ENCODE results near the gene VRK1.

VRK1 gene

DNA sequence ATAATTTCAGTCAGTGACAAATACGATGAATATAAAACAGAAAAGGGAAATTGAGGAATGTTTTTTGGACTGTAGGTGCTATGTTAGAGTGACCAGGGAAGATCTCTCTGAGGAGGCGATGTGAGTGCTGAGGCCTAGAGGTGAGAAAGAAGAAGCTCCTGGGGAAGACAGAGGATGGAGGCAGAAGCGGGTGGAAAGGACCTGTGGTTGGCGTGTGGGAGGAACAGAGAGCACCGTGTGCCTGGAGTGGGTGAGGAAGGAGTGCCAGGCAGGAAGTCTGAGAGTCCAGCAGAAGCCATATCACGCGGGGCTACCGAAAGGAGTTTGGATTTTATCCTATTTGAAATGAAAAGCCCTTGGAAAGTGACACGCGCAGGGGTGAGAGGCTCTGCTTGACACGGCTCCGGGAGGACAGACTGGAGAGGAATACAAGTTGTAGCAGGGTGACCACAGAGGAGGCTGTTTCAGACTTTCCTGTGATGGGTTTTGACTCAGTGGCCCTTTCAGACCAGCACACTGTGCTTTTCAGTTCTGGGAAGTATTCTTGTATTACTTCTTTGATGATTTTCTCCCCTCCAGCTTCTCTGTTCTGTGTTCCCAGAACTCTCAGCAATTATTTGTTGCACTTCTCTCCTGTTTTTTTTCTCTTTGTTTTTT, 96.9 kb downstream of the VRK1 start:
- no peak for DNase-seq (ENCODE audit: low spot score)
- TF ChIP-seq, protein P1, sequence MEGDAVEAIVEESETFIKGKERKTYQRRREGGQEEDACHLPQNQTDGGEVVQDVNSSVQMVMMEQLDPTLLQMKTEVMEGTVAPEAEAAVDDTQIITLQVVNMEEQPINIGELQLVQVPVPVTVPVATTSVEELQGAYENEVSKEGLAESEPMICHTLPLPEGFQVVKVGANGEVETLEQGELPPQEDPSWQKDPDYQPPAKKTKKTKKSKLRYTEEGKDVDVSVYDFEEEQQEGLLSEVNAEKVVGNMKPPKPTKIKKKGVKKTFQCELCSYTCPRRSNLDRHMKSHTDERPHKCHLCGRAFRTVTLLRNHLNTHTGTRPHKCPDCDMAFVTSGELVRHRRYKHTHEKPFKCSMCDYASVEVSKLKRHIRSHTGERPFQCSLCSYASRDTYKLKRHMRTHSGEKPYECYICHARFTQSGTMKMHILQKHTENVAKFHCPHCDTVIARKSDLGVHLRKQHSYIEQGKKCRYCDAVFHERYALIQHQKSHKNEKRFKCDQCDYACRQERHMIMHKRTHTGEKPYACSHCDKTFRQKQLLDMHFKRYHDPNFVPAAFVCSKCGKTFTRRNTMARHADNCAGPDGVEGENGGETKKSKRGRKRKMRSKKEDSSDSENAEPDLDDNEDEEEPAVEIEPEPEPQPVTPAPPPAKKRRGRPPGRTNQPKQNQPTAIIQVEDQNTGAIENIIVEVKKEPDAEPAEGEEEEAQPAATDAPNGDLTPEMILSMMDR (IDR thresholded peaks at IDR 0.05; ENCODE audit: extremely low read depth, missing control alignments), result no peak

DNA sequence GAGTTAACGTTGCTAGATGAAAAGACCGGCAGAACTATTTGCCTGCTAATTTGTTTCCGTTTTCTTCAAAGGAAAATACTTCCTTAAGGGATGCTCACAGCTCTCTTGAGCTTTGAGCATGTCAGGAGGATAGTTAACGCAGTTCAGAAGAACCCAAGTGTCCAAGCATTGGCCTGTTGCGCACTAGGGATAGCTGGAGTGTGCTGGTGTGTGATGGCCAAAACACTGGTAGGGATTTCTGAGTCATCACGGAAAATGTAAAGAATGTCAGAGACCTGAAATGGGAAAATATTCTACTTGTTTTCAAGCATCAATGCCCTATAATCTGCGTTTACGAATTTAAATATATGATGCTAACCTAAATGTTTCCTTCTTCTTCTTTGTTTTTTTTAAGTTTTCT, 97.8 kb downstream of the VRK1 start:
- DNase-seq (ENCODE audit: low spot score), result no peak
- TF ChIP-seq, protein P1 (IDR thresholded peaks at IDR 0.05; ENCODE audit: extremely low read depth, missing control alignments), result no peak

DNA sequence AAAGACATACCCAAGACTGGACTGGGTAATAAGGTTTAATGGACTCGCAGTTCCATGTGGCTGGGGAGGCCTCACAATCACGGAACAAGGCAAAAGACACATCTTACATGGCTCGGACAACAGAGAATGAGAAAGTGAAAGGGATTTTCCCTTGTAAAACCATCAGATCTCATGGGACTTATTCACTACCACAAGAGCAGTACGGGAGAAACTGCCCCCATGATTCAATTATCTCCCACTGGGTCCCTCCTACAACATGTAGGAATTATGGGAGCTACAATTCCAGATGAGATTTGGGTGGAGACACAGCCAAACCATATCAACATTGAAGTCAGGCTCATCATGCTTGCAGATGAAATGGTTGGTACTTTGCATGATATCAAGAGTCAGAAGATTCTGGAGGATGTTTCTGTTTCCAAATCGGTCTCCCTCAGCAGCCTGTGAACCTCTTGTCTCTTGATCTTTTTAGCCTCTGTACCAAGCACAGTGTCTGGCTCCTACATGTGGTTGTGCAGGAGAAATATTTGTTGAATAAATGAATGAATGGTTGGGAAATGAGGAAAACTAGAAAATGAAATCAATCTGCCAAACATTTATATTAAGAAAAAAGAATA, 98.6 kb downstream of the VRK1 start:
- TF ChIP-seq, protein P1 (IDR thresholded peaks at IDR 0.05; ENCODE audit: extremely low read depth, missing control alignments), result no peak
- peak; percentile 26 for DNase-seq (ENCODE audit: low spot score)

DNA sequence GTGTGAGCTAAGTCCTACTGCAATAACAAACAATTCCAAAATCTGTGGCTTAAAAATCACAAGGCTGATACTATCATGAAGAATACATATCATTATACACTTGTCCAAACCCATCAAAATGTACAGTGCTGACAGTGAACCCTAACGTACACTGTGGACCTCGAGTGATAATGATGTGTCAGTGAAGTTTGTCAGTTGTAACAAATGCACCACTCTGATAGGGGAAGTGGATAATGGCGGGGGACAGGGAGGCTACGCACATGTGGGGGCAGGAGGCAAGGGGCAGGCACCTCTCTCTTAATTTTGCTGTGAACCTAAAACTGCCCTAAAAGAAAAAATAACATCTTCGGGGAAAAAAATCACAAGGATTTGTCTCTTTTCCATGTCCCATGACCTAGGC, 100.0 kb downstream of the VRK1 start:
- DNase-seq (ENCODE audit: low spot score), result no peak
- TF ChIP-seq, protein P1 (IDR thresholded peaks at IDR 0.05; ENCODE audit: extremely low read depth, missing control alignments), result no peak

DNA sequence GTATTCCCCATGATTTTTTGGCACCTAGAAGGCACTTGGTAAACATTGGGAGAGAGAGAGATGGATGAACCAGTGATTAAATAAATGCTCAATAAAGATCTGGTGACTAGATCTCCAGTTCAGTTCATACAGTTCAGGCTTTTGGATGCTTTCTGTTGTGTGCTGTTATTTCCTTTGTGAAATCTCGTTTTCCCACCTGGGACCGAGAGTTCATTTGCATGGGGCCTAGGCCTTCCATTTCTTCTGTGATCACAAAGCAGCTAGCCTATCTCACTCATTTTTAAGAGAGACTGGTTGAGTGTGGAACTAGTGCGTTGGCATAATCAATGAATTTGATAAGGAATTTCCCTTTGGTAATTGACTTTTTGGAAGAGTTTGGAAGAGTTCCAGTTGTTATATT, 104.0 kb downstream of the VRK1 start:
- peak; percentile 47 for DNase-seq (ENCODE audit: low spot score)

DNA sequence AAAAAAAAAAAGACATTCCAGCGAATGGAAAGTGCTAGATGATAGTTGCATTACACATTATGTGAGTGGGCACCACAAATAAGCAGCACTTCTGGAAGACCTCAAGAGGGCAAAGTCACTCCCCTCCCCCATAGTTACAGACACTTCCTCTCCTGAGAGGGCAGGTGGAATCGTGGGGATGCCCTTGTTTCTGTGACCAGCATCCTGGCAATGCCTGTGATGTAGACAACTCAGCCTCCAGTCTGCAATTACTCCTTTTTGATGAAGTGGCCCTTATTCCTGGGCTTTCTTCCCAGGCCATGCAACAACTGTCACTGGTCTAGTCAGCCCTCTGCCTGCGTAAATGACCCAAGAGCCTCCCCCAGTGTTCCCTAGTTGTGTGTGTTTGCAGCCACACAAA, 104.8 kb downstream of the VRK1 start:
- TF ChIP-seq, protein P1 (IDR thresholded peaks at IDR 0.05; ENCODE audit: extremely low read depth, missing control alignments), result no peak
- DNase-seq (ENCODE audit: low spot score), result no peak

More for the DNA sequence above, 104.0 kb downstream of the VRK1 start:
- TF ChIP-seq, protein P1 (IDR thresholded peaks at IDR 0.05; ENCODE audit: extremely low read depth, missing control alignments), result no peak

DNA sequence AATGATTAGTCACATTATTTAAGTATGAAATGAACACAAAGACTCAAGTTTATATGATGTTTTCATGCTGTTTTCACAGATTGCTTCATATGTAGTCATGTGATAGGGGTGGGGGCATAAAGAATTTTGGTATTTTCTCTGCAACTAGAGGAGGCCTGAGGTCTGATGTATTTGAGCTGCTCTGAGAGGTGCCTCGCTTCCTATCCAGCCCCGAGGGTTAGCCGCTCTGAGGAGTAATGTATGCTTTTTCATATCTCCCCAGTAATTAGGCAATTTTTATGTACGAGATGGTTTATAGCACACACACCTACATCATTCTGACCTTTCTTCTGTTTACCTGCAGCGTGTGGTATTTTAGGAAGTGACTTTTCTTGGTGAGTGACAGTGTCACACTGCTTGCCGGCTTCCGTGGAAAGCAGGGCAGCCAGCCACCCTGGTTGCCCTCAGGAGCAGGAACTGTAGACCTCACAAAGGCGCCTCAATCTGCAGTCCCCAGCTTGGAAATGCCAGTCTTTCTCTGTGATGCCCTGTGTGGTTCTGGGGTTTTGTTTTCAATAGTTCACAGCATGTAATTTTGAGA, 106.4 kb downstream of the VRK1 start:
- no peak for DNase-seq (ENCODE audit: low spot score)
- TF ChIP-seq, protein P1 (IDR thresholded peaks at IDR 0.05; ENCODE audit: extremely low read depth, missing control alignments), result no peak

Measured in GM20000 (cell line).